ENCODE results near the gene PRKAR1A.

PRKAR1A gene

DNA sequence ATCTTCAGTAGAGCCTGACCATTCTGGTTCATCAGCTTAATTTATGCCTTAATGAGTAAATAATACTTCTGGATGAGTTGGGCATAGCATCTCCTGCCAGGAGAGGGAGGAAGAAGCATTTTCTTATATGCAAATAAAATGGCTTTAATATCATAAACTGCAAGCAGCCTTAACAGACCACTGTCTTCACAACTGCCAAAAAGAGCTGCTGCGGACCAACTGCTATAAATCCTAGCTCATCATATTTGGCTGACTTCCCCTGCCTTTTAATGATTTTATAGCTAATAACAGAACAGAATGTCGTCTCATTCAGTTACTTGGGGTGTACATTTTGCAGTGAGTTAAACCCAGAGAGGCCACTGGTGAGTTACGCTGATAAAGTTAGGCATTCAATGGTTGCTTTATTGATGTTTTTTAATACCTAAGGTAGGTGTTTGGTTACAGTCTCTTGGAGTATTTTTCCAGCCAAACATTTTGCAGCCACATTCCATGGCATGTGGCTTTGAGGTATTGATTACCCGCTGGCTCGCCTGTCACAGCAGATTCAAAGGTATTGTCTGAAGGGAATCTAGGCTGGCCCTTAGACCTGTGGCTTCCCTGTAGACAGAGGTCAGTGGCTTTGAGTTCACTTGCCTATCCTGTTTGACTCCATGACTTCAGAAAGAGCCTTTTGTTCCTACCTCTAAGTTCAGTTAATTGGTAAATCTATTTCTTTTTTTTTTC is 72.5 kb downstream of the PRKAR1A start:
- no peak for TF ChIP-seq ZFX (IDR thresholded peaks at IDR 0.05; ENCODE audit: borderline replicate concordance)
- TF ChIP-seq, protein P1, sequence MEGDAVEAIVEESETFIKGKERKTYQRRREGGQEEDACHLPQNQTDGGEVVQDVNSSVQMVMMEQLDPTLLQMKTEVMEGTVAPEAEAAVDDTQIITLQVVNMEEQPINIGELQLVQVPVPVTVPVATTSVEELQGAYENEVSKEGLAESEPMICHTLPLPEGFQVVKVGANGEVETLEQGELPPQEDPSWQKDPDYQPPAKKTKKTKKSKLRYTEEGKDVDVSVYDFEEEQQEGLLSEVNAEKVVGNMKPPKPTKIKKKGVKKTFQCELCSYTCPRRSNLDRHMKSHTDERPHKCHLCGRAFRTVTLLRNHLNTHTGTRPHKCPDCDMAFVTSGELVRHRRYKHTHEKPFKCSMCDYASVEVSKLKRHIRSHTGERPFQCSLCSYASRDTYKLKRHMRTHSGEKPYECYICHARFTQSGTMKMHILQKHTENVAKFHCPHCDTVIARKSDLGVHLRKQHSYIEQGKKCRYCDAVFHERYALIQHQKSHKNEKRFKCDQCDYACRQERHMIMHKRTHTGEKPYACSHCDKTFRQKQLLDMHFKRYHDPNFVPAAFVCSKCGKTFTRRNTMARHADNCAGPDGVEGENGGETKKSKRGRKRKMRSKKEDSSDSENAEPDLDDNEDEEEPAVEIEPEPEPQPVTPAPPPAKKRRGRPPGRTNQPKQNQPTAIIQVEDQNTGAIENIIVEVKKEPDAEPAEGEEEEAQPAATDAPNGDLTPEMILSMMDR (IDR thresholded peaks at IDR 0.05), result no peak
- H3K27ac ChIP-seq, result no peak overlapping the region

DNA sequence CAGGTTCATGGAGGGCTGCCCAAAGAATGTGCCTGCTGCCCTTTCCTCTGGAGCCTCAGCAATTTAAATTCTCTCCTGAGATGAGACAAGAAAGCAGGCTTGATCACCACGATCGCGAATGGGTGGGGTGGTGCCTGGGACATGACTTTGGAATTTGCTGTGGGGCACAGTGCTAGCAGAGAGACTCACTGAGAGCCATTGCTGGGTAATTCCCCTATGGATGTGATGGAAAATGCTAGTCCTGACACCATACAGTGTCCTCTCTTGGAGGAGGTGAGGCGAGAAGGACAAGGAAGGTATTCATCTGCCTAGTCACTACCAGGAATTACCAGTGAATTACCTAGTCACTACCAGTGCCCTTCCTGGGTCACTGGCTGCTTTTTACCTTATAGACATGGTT is 73.4 kb downstream of the PRKAR1A start:
- no peak overlapping the region for H3K27ac ChIP-seq
- no peak for TF ChIP-seq ZFX (IDR thresholded peaks at IDR 0.05; ENCODE audit: borderline replicate concordance)
- TF ChIP-seq, protein P1 (IDR thresholded peaks at IDR 0.05), result no peak

DNA sequence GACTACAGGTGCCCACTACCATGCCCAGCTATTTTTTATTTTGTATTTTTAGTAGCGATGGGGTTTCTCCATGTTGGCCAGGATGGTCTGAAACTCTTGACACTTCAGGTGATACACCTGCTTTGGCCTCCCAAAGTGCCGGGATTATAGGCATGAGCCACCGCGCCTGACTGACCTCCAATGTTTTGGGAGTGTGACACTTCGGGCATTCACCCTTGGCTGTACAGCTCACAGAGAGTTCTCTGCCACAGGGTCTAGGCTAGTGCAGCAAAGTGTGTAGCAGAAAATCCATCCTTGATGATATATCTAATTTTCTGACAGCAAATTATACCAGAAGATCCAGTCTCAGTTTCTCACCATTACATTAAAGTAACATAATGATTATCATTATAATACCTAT is 74.8 kb downstream of the PRKAR1A start:
- TF ChIP-seq, protein P1 (IDR thresholded peaks at IDR 0.05), result no peak
- no peak for TF ChIP-seq ZFX (IDR thresholded peaks at IDR 0.05; ENCODE audit: borderline replicate concordance)
- no peak overlapping the region for H3K27ac ChIP-seq

DNA sequence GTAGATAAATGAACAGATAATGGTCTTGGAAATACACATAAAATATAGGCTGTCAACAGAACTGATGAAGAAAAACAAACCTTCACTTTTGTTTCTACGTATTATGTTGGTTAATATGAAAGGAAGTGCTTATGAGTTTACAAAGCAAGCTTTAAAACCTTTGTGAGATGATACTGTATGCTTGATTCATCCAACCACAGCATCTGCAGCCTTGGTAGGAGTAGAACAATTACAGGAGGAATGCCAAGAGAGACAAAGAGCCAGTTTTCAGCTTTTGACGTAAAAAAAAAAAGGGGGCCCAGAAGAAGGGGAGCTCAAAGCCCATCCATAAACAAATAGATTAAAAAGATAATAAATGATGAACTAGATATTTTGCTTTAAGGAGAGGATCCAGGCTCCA is 75.6 kb downstream of the PRKAR1A start:
- no peak overlapping the region for H3K27ac ChIP-seq
- TF ChIP-seq, protein P1 (IDR thresholded peaks at IDR 0.05), result no peak
- TF ChIP-seq ZFX (IDR thresholded peaks at IDR 0.05; ENCODE audit: borderline replicate concordance), result no peak

DNA sequence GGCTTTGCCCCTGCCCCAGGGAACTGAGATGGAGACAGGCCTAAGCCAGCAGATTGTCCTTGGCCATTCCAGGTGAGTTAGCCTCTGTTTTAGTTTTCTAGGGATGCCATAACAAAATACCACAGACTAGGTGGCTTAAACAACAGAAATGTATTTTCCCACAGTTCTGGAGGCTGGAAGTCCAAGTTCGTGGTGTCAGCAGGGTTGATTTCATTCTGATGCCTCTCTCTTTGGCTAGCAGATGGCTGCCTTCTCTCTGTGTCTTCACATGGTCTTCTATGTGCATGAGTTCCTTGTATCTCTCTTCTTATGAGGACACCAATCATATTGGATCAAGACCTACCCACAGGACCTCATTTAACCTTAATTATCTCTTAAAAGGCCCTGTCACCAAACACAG is 76.1 kb downstream of the PRKAR1A start:
- H3K27ac ChIP-seq, result no peak overlapping the region
- no peak for TF ChIP-seq ZFX (IDR thresholded peaks at IDR 0.05; ENCODE audit: borderline replicate concordance)
- TF ChIP-seq, protein P1 (IDR thresholded peaks at IDR 0.05), result no peak

DNA sequence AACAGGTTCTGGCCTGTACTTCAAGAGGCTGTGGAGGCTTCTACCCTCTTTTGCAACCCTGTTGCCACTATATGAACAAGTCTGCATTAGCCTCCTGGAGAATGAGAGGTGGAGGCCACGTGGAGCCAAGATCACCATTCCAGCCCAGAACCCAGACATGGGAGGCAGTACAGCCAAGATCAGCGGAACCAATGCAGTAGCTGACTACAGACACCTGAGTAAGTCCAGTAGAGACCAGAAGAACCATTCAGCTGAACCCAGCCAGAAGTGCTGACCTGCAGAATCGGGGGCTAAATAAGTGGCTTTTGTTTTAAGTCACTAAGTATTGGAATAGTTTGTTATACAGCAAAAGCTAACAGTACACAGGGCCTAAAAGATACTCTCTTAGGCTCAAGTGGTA is 76.9 kb downstream of the PRKAR1A start:
- TF ChIP-seq, protein P1 (IDR thresholded peaks at IDR 0.05), result no peak
- TF ChIP-seq ZFX (IDR thresholded peaks at IDR 0.05; ENCODE audit: borderline replicate concordance), result no peak
- H3K27ac ChIP-seq, result no peak overlapping the region

DNA sequence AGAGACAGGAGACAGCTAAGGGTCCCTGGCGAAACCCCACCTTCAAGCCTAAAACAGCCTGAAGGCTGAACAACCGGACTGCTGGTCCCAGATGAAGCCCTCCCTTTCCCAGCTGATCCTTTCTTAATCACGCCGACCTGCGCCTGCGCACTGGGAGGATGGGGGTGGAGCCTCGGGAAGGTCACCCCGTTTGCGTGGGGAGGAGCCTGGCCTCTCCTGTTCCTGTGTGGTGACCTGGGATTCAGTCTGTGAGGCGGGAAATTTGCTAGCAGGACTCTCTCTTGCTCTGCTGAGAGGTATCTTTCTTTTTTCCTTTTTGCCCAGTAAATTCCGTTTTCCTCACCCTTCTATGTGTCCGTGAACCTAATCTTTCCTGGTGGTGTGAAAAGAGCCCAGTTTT is 79.4 kb downstream of the PRKAR1A start:
- TF ChIP-seq, protein P1 (IDR thresholded peaks at IDR 0.05), result no peak
- TF ChIP-seq ZFX (IDR thresholded peaks at IDR 0.05; ENCODE audit: borderline replicate concordance), result no peak
- no peak overlapping the region for H3K27ac ChIP-seq

All from 22Rv1 (cell line).